GM23248 (cell line): ENCODE data around the gene TLR1.
"Not testable (repeated sequence)": the region's sequence is repeated elsewhere in the genome, so short reads cannot be mapped to it uniquely, and the experiment has no call there.

Experiments used
- EZH2 ChIP-seq: fragments of 200-600 bp; sonication (generic); IDR thresholded peaks from 2 replicates; pipeline ENCODE4 v1.6.1; 2018; ENCODE audit warnings: antibody characterized with exemption, mild to moderate bottlenecking; ENCODE audit not compliant: insufficient read depth, poor library complexity, severe bottlenecking
- EZH2phosphoT487 ChIP-seq: fragments of 200-600 bp; sonication (generic); IDR thresholded peaks from 2 replicates; pipeline ENCODE4 v1.6.1; 2018; ENCODE audit warnings: antibody characterized with exemption, moderate library complexity, mild to moderate bottlenecking, low read depth; ENCODE audit not compliant: insufficient read depth

- not testable (repeated sequence) for TF ChIP-seq EZH2, EZH2phosphoT487
These were observed 34.3 kb downstream of the TLR1 start for GRCh38 chr4:38770281-38770680.
